SK-N-SH (cell line): ENCODE data around the gene NDUFS2. TPM values are rescaled to one million over a fixed set of nuclear protein-coding genes. Genes with fewer than 3 reads are reported as not detected.

Experiments used
- CTCF ChIA-PET: fragments of 300-600, 350-600 bp; formaldehyde crosslinking; extraction: SDS; loops from one replicate; lab custom pipeline; 2021; lab: Yijun Ruan, JAX
- POLR2A ChIA-PET: fragments of 350-600 bp; sonication (Branson Sonifier 250); formaldehyde crosslinking; extraction: SDS; loops from one replicate; lab custom pipeline; 2020; ENCODE audit warnings: antibody characterized with exemption, inconsistent platforms; lab: Yijun Ruan, JAX
- DNase-seq: peaks from one replicate; pipeline ENCODE4 v3.0.0; 2012
- H2AFZ ChIP-seq: fragments of 200-600 bp; sonication (generic); 2 replicates; pipeline ENCODE4 v1.8.1; 2016; ENCODE audit warnings: antibody characterized with exemption, mild to moderate bottlenecking, low read depth
- H3F3A ChIP-seq: fragments of 200-600 bp; sonication (generic); replicated peaks from 2 replicates; pipeline ENCODE3; 2016; ENCODE audit warnings: antibody characterized with exemption, mild to moderate bottlenecking; ENCODE audit not compliant: insufficient read depth
- H3K27ac ChIP-seq, 2 experiments: fragments of 200-500 bp in 1 of 2; fragments of 200-600 bp in 1 of 2; sonication (Bioruptor generic) in 1 of 2; sonication (generic), shearing (Covaris generic) in 1 of 2; 2 replicates each; pipeline versions ENCODE4 v1.5.1 to v1.6.1; 2014 to 2016; ENCODE audit warnings: low read depth in 2 of 2, inconsistent platforms in 1 of 2, low read length in 1 of 2, mild to moderate bottlenecking in 1 of 2, mixed read lengths in 1 of 2
- H3K27me3 ChIP-seq: fragments of 200-600 bp; sonication (generic), shearing (Covaris generic); 2 replicates; pipeline ENCODE4 v1.6.1; 2016; ENCODE audit warnings: mixed run types; ENCODE audit not compliant: insufficient read depth
- H3K36me3 ChIP-seq, 2 experiments: fragments of 200-500 bp in 1 of 2; fragments of 200-600 bp in 1 of 2; sonication (Bioruptor generic) in 1 of 2; sonication (generic) in 1 of 2; replicated peaks in 1 of 2; 2 replicates each; pipeline versions ENCODE3 to v1.5.1; 2014 to 2016; ENCODE audit warnings: low read length in 1 of 2, mild to moderate bottlenecking in 1 of 2; ENCODE audit not compliant: insufficient read depth in 2 of 2, control insufficient read depth in 1 of 2
- H3K4me1 ChIP-seq, 2 experiments: fragments of 200-500 bp in 1 of 2; fragments of 200-600 bp in 1 of 2; sonication (Bioruptor generic) in 1 of 2; sonication (generic), shearing (Covaris generic) in 1 of 2; 2 replicates each; pipeline versions ENCODE4 v1.5.1 to v1.6.1; 2014 to 2016; ENCODE audit warnings: low read depth in 1 of 2, low read length in 1 of 2, mixed run types in 1 of 2; ENCODE audit not compliant: insufficient read depth in 2 of 2, control insufficient read depth in 1 of 2
- H3K4me2 ChIP-seq: fragments of 200-600 bp; sonication (generic), shearing (Covaris generic); 2 replicates; pipeline ENCODE4 v1.6.1; 2017; ENCODE audit warnings: mixed run types
- H3K4me3 ChIP-seq, 2 experiments: fragments of 200-500 bp in 1 of 2; fragments of 200-600 bp in 1 of 2; sonication (Bioruptor generic) in 1 of 2; sonication (generic), shearing (Covaris generic) in 1 of 2; 2 replicates each; pipeline versions ENCODE4 v1.5.1 to v1.8.1; 2014 to 2016; ENCODE audit warnings: low read depth in 2 of 2, inconsistent platforms in 1 of 2, low read length in 1 of 2, mild to moderate bottlenecking in 1 of 2, mixed read lengths in 1 of 2, moderate library complexity in 1 of 2
- H3K79me2 ChIP-seq: fragments of 200-600 bp; sonication (generic); 2 replicates; pipeline ENCODE4 v1.8.1; 2017; ENCODE audit warnings: mild to moderate bottlenecking; ENCODE audit not compliant: insufficient read depth
- H3K9ac ChIP-seq: fragments of 200-600 bp; sonication (generic); 2 replicates; pipeline ENCODE4 v1.6.1; 2017; ENCODE audit warnings: mixed run types
- H3K9me2 ChIP-seq: fragments of 200-600 bp; sonication (generic); 2 replicates; pipeline ENCODE4 v1.6.1; 2017; ENCODE audit warnings: mixed run types
- H3K9me3 ChIP-seq: fragments of 200-600 bp; sonication (generic); 2 replicates; pipeline ENCODE4 v1.6.1; 2017; ENCODE audit warnings: mixed run types, mild to moderate bottlenecking, moderate library complexity
- H4K20me1 ChIP-seq: fragments of 200-600 bp; sonication (generic); 2 replicates; pipeline ENCODE4 v1.6.1; 2017; ENCODE audit warnings: mild to moderate bottlenecking, mixed run types; ENCODE audit not compliant: insufficient read depth
- CHD2 ChIP-seq: fragments of 150-350 bp; IDR thresholded peaks from 2 replicates; pipeline ENCODE4 v1.6.1; 2018; ENCODE audit warnings: low read length; ENCODE audit not compliant: partially characterized antibody
- CTCF ChIP-seq: fragments of 200-600 bp; sonication (generic); IDR thresholded peaks from 2 replicates; pipeline ENCODE4 v1.6.1; 2017; ENCODE audit warnings: antibody characterized with exemption, mild to moderate bottlenecking, moderate library complexity
- ELF1 ChIP-seq: IDR thresholded peaks from 2 replicates; pipeline ENCODE4 v1.4.0; 2012
- EP300 ChIP-seq, 2 experiments: IDR thresholded peaks; 2 replicates each; pipeline versions ENCODE4 v1.4.0 to v1.6.1; 2012; ENCODE audit warnings: borderline replicate concordance in 1 of 2, low read depth in 1 of 2, low read length in 1 of 2
- FOXJ3 ChIP-seq: sonication (generic); formaldehyde crosslinking; IDR thresholded peaks from 2 replicates; pipeline ENCODE4 v1.5.1; 2020; ENCODE audit warnings: mild to moderate bottlenecking, missing genetic modification reagents
- GABPA ChIP-seq: IDR thresholded peaks from 2 replicates; pipeline ENCODE4 v1.4.0; 2012; ENCODE audit warnings: low read depth, mild to moderate bottlenecking
- IRF3 ChIP-seq: fragments of 150-350 bp; IDR thresholded peaks from 2 replicates; pipeline ENCODE4 v1.6.1; 2016; ENCODE audit warnings: mild to moderate bottlenecking, low read depth, low read length
- MAX ChIP-seq: IDR thresholded peaks from 2 replicates; pipeline ENCODE4 v1.4.0; 2012; ENCODE audit warnings: low read depth
- MXI1 ChIP-seq: IDR thresholded peaks from 2 replicates; pipeline ENCODE4 v1.6.1; 2012; ENCODE audit warnings: mild to moderate bottlenecking, low read depth, low read length, improper control_type of control experiment
- NFIC ChIP-seq: IDR thresholded peaks from 2 replicates; pipeline ENCODE4 v1.4.0; 2012; ENCODE audit warnings: borderline replicate concordance
- POLR2AphosphoS5 ChIP-seq: IDR thresholded peaks from 2 replicates; pipeline ENCODE4 v1.6.1; 2012; ENCODE audit warnings: low read depth, low read length
- RCOR1 ChIP-seq: fragments of 150-350 bp; IDR thresholded peaks from 2 replicates; pipeline ENCODE4 v1.6.1; 2017; ENCODE audit warnings: antibody characterized with exemption, low read length
- RXRA ChIP-seq: IDR thresholded peaks from 2 replicates; pipeline ENCODE4 v1.4.0; 2012; ENCODE audit warnings: low read depth, mild to moderate bottlenecking, borderline replicate concordance
- TAF1 ChIP-seq: IDR thresholded peaks from 2 replicates; pipeline ENCODE4 v1.6.1; 2012; ENCODE audit warnings: low read depth, mild to moderate bottlenecking, low read length, moderate library complexity, borderline replicate concordance
- TCF12 ChIP-seq: IDR thresholded peaks from 2 replicates; pipeline ENCODE4 v1.4.0; 2012
- TEAD4 ChIP-seq: IDR thresholded peaks from 2 replicates; pipeline ENCODE4 v1.4.0; 2012; ENCODE audit warnings: mild to moderate bottlenecking, borderline replicate concordance; ENCODE audit not compliant: insufficient read depth
- USF2 ChIP-seq: fragments of 150-350 bp; IDR thresholded peaks from 2 replicates; pipeline ENCODE4 v1.6.1; 2017; ENCODE audit warnings: antibody characterized with exemption, low read length, low read depth, borderline replicate concordance
- ZBTB33 ChIP-seq: IDR thresholded peaks from 2 replicates; pipeline ENCODE4 v1.4.0; 2012; ENCODE audit warnings: low read depth, borderline replicate concordance
- WGBS: methylation state at CpG from one replicate; pipeline ENCODE4 v1.1.6; 2017; ENCODE audit warnings: low lambda C conversion rate; 5-methylcytosine and 5-hydroxymethylcytosine counted together
- polyA plus RNA-seq, 3 experiments: library from polyadenylated mRNA; depleted of rRNA; stranded (reverse); fragments of >200 nt; gene quantifications; 2 replicates each; pipeline ENCODE4 v1.2.3, GENCODE V29; 2012

NDUFS2 gene
- polyA plus RNA-seq, 1 of the 3 experiments (the other 2 are of a cell fraction): 203 TPM

- no peaks in the 10 kb centered on the region for H3K79me2 ChIP-seq
Observed at GRCh38 chr1:161182214-161182613, 20.0 kb upstream of the NDUFS2 start.

More at GRCh38 chr1:161182214-161182613, 20.0 kb upstream of the NDUFS2 start:
- H3K4me2 ChIP-seq: no peak overlapping the region
- WGBS: 100% methylated on average over 1 of the region's 1 CpG
- peaks cover 0 to 15% of the 10 kb centered on the region in 2 experiments; a peak in 3 of 4 replicates for H3K4me1 ChIP-seq
- CTCF ChIA-PET: interaction anchor here (0.7 to 5.6 kb wide), 3 partner anchors 10 to 28 kb away, joined by 3 to 32 read pairs (median 8); partner anchors contain the start of gene PPOX
- H4K20me1 ChIP-seq: no peaks in the 10 kb centered on the region
- POLR2A ChIA-PET: no interaction called here
- no peaks in the 10 kb centered on the region for H3K36me3 ChIP-seq
- DNase-seq: no peak
- no peak overlapping the region for H3K9ac ChIP-seq
- no peaks in the 10 kb centered on the region for H3K27me3 ChIP-seq
- H3K9me3 ChIP-seq: no peaks in the 10 kb centered on the region
- TF ChIP-seq POLR2AphosphoS5 (no peak), EP300 (IDR thresholded peaks at IDR 0.05; ENCODE audit: borderline replicate concordance in 1 of 2, low read depth in 1 of 2, low read length in 1 of 2) (no peak), IRF3 (no peak), ELF1 (no peak), CTCF (no peak), TAF1 (no peak), FOXJ3 (no peak), MAX (no peak), USF2 (no peak), NFIC (no peak), ZBTB33 (no peak), TCF12 (no peak), RXRA (no peak), CHD2 (no peak), GABPA (no peak), MXI1 (no peak), RCOR1 (no peak), TEAD4 (no peak)
- H3K4me3 ChIP-seq: no peak overlapping the region
- H3K9me2 ChIP-seq: no peaks in the 10 kb centered on the region
- H3K27ac ChIP-seq: no peak overlapping the region
- no peak overlapping the region; the same call in 1 of the 2 replicates for H2AFZ ChIP-seq
- peaks cover 10% of the 10 kb centered on the region for H3F3A ChIP-seq
